GM18861 (cell line): ENCODE results near the gene SLC19A3.
A peak's percentile ranks its signal among the peaks of the same experiment; 100 is the strongest.
"Not testable (repeated sequence)": the region's sequence is repeated elsewhere in the genome, so short reads cannot be mapped to it uniquely, and the experiment has no call there.

Experiments used
- ATAC-seq: cut with Tn5 transposase; IDR thresholded peaks from one replicate; pipeline ENCODE4 v1.9.1; 2021; ENCODE audit not compliant: unreplicated experiment

The SLC19A3 gene

GRCh38 chr2:227717687-227718567, at the start of gene SLC19A3:
TSS of gene SLC19A3 (minus strand) at chr2:227718028. CDS start at chr2:227702318, 15,710 bp downstream.
- no peak for ATAC-seq

GRCh38 chr2:227766373-227766883, 48.6 kb upstream of the SLC19A3 start:
- ATAC-seq = peak; percentile 97

GRCh38 chr2:227765788-227766372, 48.1 kb upstream of the SLC19A3 start:
- no peak for ATAC-seq

- no peak for ATAC-seq
Observed at GRCh38 chr2:227761740-227762476, 44.1 kb upstream of the SLC19A3 start.

- no peak for ATAC-seq
Observed at GRCh38 chr2:227759411-227760118, 41.7 kb upstream of the SLC19A3 start.

- not testable (repeated sequence) for ATAC-seq
Observed at GRCh38 chr2:227756261-227756660, 38.4 kb upstream of the SLC19A3 start.

- no peak for ATAC-seq
Observed at GRCh38 chr2:227748079-227748478, 30.3 kb upstream of the SLC19A3 start.

- no peak for ATAC-seq
Observed at GRCh38 chr2:227745594-227745993, 27.8 kb upstream of the SLC19A3 start, which contains the start of gene SCYGR8. TSS of gene SCYGR8 (plus strand) at chr2:227745894. CDS start at chr2:227745894, 0 bp downstream.

GRCh38 chr2:227740705-227741104, 22.9 kb upstream of the SLC19A3 start:
- not testable (repeated sequence) for ATAC-seq

- ATAC-seq = no peak
Observed at GRCh38 chr2:227739351-227739750, 21.5 kb upstream of the SLC19A3 start.

- ATAC-seq = no peak
Observed at GRCh38 chr2:227728035-227728434, 10.2 kb upstream of the SLC19A3 start, which contains the start of gene SCYGR7. TSS of gene SCYGR7 (plus strand) at chr2:227728335. CDS start at chr2:227728335, 0 bp downstream.

GRCh38 chr2:227724394-227725039, 6.7 kb upstream of the SLC19A3 start, which contains the start of gene SCYGR6:
TSS of gene SCYGR6 (minus strand) at chr2:227724757. CDS start at chr2:227724757, 0 bp downstream.
- no peak for ATAC-seq

GRCh38 chr2:227722821-227723220, 5.0 kb upstream of the SLC19A3 start:
- ATAC-seq = not testable (repeated sequence)

GRCh38 chr2:227720680-227721079, 2.9 kb upstream of the SLC19A3 start:
- no peak for ATAC-seq

GRCh38 chr2:227719641-227720040, 1.8 kb upstream of the SLC19A3 start:
- ATAC-seq = no peak

- no peak for ATAC-seq
Observed at GRCh38 chr2:227716501-227716900, 1.3 kb downstream of the SLC19A3 start.

GRCh38 chr2:227713291-227713690, 4.5 kb downstream of the SLC19A3 start:
- ATAC-seq = no peak

- no peak for ATAC-seq
Observed at GRCh38 chr2:227710986-227711385, 6.8 kb downstream of the SLC19A3 start.

- ATAC-seq = no peak
Observed at GRCh38 chr2:227707390-227707789, 10.4 kb downstream of the SLC19A3 start.

GRCh38 chr2:227706859-227707258, 11.0 kb downstream of the SLC19A3 start:
- ATAC-seq = no peak
